SK-N-SH (cell line): ENCODE data around the gene LHPP. TPM values are rescaled to one million over a fixed set of nuclear protein-coding genes. Genes with fewer than 3 reads are reported as not detected.
"Not testable (repeated sequence)": the region's sequence is repeated elsewhere in the genome, so short reads cannot be mapped to it uniquely, and the experiment has no call there.

Experiments
- CTCF ChIA-PET: fragments of 300-600, 350-600 bp; formaldehyde crosslinking; extraction: SDS; loops from one replicate; lab custom pipeline; 2021; lab: Yijun Ruan, JAX
- POLR2A ChIA-PET: fragments of 350-600 bp; sonication (Branson Sonifier 250); formaldehyde crosslinking; extraction: SDS; loops from one replicate; lab custom pipeline; 2020; ENCODE audit warnings: antibody characterized with exemption, inconsistent platforms; lab: Yijun Ruan, JAX
- DNase-seq: peaks from one replicate; pipeline ENCODE4 v3.0.0; 2012
- H2AFZ ChIP-seq: fragments of 200-600 bp; sonication (generic); 2 replicates; pipeline ENCODE4 v1.8.1; 2016; ENCODE audit warnings: antibody characterized with exemption, mild to moderate bottlenecking, low read depth
- H3F3A ChIP-seq: fragments of 200-600 bp; sonication (generic); replicated peaks from 2 replicates; pipeline ENCODE3; 2016; ENCODE audit warnings: antibody characterized with exemption, mild to moderate bottlenecking; ENCODE audit not compliant: insufficient read depth
- H3K27ac ChIP-seq, 2 experiments: fragments of 200-500 bp in 1 of 2; fragments of 200-600 bp in 1 of 2; sonication (Bioruptor generic) in 1 of 2; sonication (generic), shearing (Covaris generic) in 1 of 2; 2 replicates each; pipeline versions ENCODE4 v1.5.1 to v1.6.1; 2014 to 2016; ENCODE audit warnings: low read depth in 2 of 2, inconsistent platforms in 1 of 2, low read length in 1 of 2, mild to moderate bottlenecking in 1 of 2, mixed read lengths in 1 of 2
- H3K27me3 ChIP-seq: fragments of 200-600 bp; sonication (generic), shearing (Covaris generic); 2 replicates; pipeline ENCODE4 v1.6.1; 2016; ENCODE audit warnings: mixed run types; ENCODE audit not compliant: insufficient read depth
- H3K36me3 ChIP-seq, 2 experiments: fragments of 200-500 bp in 1 of 2; fragments of 200-600 bp in 1 of 2; sonication (Bioruptor generic) in 1 of 2; sonication (generic) in 1 of 2; replicated peaks in 1 of 2; 2 replicates each; pipeline versions ENCODE3 to v1.5.1; 2014 to 2016; ENCODE audit warnings: low read length in 1 of 2, mild to moderate bottlenecking in 1 of 2; ENCODE audit not compliant: insufficient read depth in 2 of 2, control insufficient read depth in 1 of 2
- H3K4me1 ChIP-seq, 2 experiments: fragments of 200-500 bp in 1 of 2; fragments of 200-600 bp in 1 of 2; sonication (Bioruptor generic) in 1 of 2; sonication (generic), shearing (Covaris generic) in 1 of 2; 2 replicates each; pipeline versions ENCODE4 v1.5.1 to v1.6.1; 2014 to 2016; ENCODE audit warnings: low read depth in 1 of 2, low read length in 1 of 2, mixed run types in 1 of 2; ENCODE audit not compliant: insufficient read depth in 2 of 2, control insufficient read depth in 1 of 2
- H3K4me2 ChIP-seq: fragments of 200-600 bp; sonication (generic), shearing (Covaris generic); 2 replicates; pipeline ENCODE4 v1.6.1; 2017; ENCODE audit warnings: mixed run types
- H3K4me3 ChIP-seq, 2 experiments: fragments of 200-500 bp in 1 of 2; fragments of 200-600 bp in 1 of 2; sonication (Bioruptor generic) in 1 of 2; sonication (generic), shearing (Covaris generic) in 1 of 2; 2 replicates each; pipeline versions ENCODE4 v1.5.1 to v1.8.1; 2014 to 2016; ENCODE audit warnings: low read depth in 2 of 2, inconsistent platforms in 1 of 2, low read length in 1 of 2, mild to moderate bottlenecking in 1 of 2, mixed read lengths in 1 of 2, moderate library complexity in 1 of 2
- H3K79me2 ChIP-seq: fragments of 200-600 bp; sonication (generic); 2 replicates; pipeline ENCODE4 v1.8.1; 2017; ENCODE audit warnings: mild to moderate bottlenecking; ENCODE audit not compliant: insufficient read depth
- H3K9ac ChIP-seq: fragments of 200-600 bp; sonication (generic); 2 replicates; pipeline ENCODE4 v1.6.1; 2017; ENCODE audit warnings: mixed run types
- H3K9me2 ChIP-seq: fragments of 200-600 bp; sonication (generic); 2 replicates; pipeline ENCODE4 v1.6.1; 2017; ENCODE audit warnings: mixed run types
- H3K9me3 ChIP-seq: fragments of 200-600 bp; sonication (generic); 2 replicates; pipeline ENCODE4 v1.6.1; 2017; ENCODE audit warnings: mixed run types, mild to moderate bottlenecking, moderate library complexity
- H4K20me1 ChIP-seq: fragments of 200-600 bp; sonication (generic); 2 replicates; pipeline ENCODE4 v1.6.1; 2017; ENCODE audit warnings: mild to moderate bottlenecking, mixed run types; ENCODE audit not compliant: insufficient read depth
- CHD2 ChIP-seq: fragments of 150-350 bp; IDR thresholded peaks from 2 replicates; pipeline ENCODE4 v1.6.1; 2018; ENCODE audit warnings: low read length; ENCODE audit not compliant: partially characterized antibody
- ELF1 ChIP-seq: IDR thresholded peaks from 2 replicates; pipeline ENCODE4 v1.4.0; 2012
- FOSL2 ChIP-seq: IDR thresholded peaks from 2 replicates; pipeline ENCODE4 v1.4.0; 2012; ENCODE audit warnings: low read depth, mild to moderate bottlenecking, moderate library complexity, borderline replicate concordance
- FOXJ3 ChIP-seq: sonication (generic); formaldehyde crosslinking; IDR thresholded peaks from 2 replicates; pipeline ENCODE4 v1.5.1; 2020; ENCODE audit warnings: mild to moderate bottlenecking, missing genetic modification reagents
- GABPA ChIP-seq: IDR thresholded peaks from 2 replicates; pipeline ENCODE4 v1.4.0; 2012; ENCODE audit warnings: low read depth, mild to moderate bottlenecking
- GATA2 ChIP-seq: sonication (generic); formaldehyde crosslinking; IDR thresholded peaks from 2 replicates; pipeline ENCODE4 v1.5.0; 2020; ENCODE audit warnings: mild to moderate bottlenecking, missing genetic modification reagents
- MEF2A ChIP-seq: IDR thresholded peaks from 2 replicates; pipeline ENCODE4 v1.4.0; 2012; ENCODE audit warnings: low read depth, borderline replicate concordance
- MXI1 ChIP-seq: IDR thresholded peaks from 2 replicates; pipeline ENCODE4 v1.6.1; 2012; ENCODE audit warnings: mild to moderate bottlenecking, low read depth, low read length, improper control_type of control experiment
- RCOR1 ChIP-seq: fragments of 150-350 bp; IDR thresholded peaks from 2 replicates; pipeline ENCODE4 v1.6.1; 2017; ENCODE audit warnings: antibody characterized with exemption, low read length
- REST ChIP-seq: IDR thresholded peaks from 2 replicates; pipeline ENCODE4 v1.6.1; 2012; ENCODE audit warnings: mild to moderate bottlenecking, low read depth, low read length, moderate library complexity
- SIN3A ChIP-seq: IDR thresholded peaks from 2 replicates; pipeline ENCODE4 v1.6.1; 2012; ENCODE audit warnings: low read depth, mild to moderate bottlenecking, low read length, moderate library complexity, borderline replicate concordance
- USF1 ChIP-seq: IDR thresholded peaks from 2 replicates; pipeline ENCODE4 v1.4.0; 2012; ENCODE audit warnings: low read depth, borderline replicate concordance
- USF2 ChIP-seq: fragments of 150-350 bp; IDR thresholded peaks from 2 replicates; pipeline ENCODE4 v1.6.1; 2017; ENCODE audit warnings: antibody characterized with exemption, low read length, low read depth, borderline replicate concordance
- WGBS: methylation state at CpG from one replicate; pipeline ENCODE4 v1.1.6; 2017; ENCODE audit warnings: low lambda C conversion rate; 5-methylcytosine and 5-hydroxymethylcytosine counted together
- polyA plus RNA-seq, 3 experiments: library from polyadenylated mRNA; depleted of rRNA; stranded (reverse); fragments of >200 nt; gene quantifications; 2 replicates each; pipeline ENCODE4 v1.2.3, GENCODE V29; 2012
- TF ChIP-seq, protein P1 (sequence below): IDR thresholded peaks from 2 replicates; pipeline ENCODE4; 2012

The LHPP gene
- polyA plus RNA-seq, 1 of the 3 experiments (the other 2 are of a cell fraction): 29.8 TPM

DNA sequence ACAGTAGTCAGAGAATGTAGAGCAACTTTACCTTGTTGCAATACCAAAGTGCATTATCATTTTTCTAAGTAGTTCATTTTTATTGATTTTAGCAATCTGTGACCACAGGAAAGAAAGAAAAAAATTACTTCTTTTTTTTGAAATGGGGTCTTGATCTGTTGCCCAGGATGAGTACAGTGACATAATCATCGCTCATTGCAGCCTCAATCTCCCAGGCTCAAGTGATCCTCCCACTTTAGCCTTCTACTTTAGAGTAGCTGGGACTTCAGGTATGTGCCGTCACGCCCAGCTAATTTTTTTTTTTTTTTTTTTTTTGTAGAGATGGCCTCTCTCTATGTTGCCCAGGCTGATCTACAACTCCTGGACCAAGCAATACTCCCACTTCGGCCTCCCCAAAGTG is 31.5 kb upstream of the LHPP start:
- Histone ChIP-seq H3K36me3 (no peaks in the 10 kb centered on the region), H3K9ac (no peak overlapping the region), H3K9me2 (no peaks in the 10 kb centered on the region), H3K79me2 (no peaks in the 10 kb centered on the region), H2AFZ (no peak overlapping the region)
- no peak for TF ChIP-seq FOSL2
- TF ChIP-seq USF2: no peak
- no peak for TF ChIP-seq MXI1
- no peak for TF ChIP-seq FOXJ3 (CRISPR knock-in tag)
- no peak for TF ChIP-seq GATA2 (CRISPR knock-in tag)
- no peak for TF ChIP-seq MEF2A
- TF ChIP-seq USF1: no peak
- no peak for TF ChIP-seq CHD2
- TF ChIP-seq RCOR1: no peak
- no peak for TF ChIP-seq REST
- no peak for TF ChIP-seq GABPA
- TF ChIP-seq, all 33 proteins: peak for 0
- H3K4me1 ChIP-seq: no peaks in the 10 kb centered on the region
- WGBS: 85% methylated on average over 4 of the region's 4 CpGs
- H3K27ac ChIP-seq: no peak overlapping the region
- H3K9me3 ChIP-seq: no peaks in the 10 kb centered on the region
- H3F3A ChIP-seq: no peaks in the 10 kb centered on the region
- H4K20me1 ChIP-seq: no peaks in the 10 kb centered on the region
- no peak for DNase-seq
- no peak overlapping the region for H3K4me2 ChIP-seq
- ChIA-PET POLR2A (no interaction called here), CTCF (interaction anchor here (0.7 kb wide), 1 partner anchor 1113 kb away, joined by 3 read pairs; no protein-coding TSS in a partner anchor)
- peaks cover 25% of the 10 kb centered on the region; the same call in 1 of the 2 replicates for H3K27me3 ChIP-seq
- H3K4me3 ChIP-seq: no peak overlapping the region

- Histone ChIP-seq H3K79me2 (no peaks in the 10 kb centered on the region), H3K9ac (no peak overlapping the region), H3K4me3 (no peak overlapping the region), H4K20me1 (no peaks in the 10 kb centered on the region), H3F3A (no peaks in the 10 kb centered on the region), H3K9me2 (no peaks in the 10 kb centered on the region), H3K36me3 (no peaks in the 10 kb centered on the region), H3K9me3 (no peaks in the 10 kb centered on the region), H3K27me3 (peaks cover 19% of the 10 kb centered on the region; the same call in 1 of the 2 replicates), H3K4me1 (no peaks in the 10 kb centered on the region), H3K4me2 (no peak overlapping the region), H3K27ac (no peak overlapping the region), H2AFZ (no peak overlapping the region)
- ChIA-PET POLR2A (no interaction called here), CTCF (interaction anchor here (0.6 to 1.5 kb wide), 3 partner anchors 9 to 437 kb away, joined by 3 to 4 read pairs (median 3); partner anchors contain the start of gene OAT)
- DNase-seq: no peak
- WGBS: 59% methylated on average over 3 of the region's 3 CpGs
- TF ChIP-seq CHD2 (no peak), GATA2 (CRISPR knock-in tag) (no peak), MEF2A (no peak), SIN3A (no peak), USF2 (no peak), RCOR1 (no peak), ELF1 (no peak), GABPA (no peak)
- TF ChIP-seq, protein P1, sequence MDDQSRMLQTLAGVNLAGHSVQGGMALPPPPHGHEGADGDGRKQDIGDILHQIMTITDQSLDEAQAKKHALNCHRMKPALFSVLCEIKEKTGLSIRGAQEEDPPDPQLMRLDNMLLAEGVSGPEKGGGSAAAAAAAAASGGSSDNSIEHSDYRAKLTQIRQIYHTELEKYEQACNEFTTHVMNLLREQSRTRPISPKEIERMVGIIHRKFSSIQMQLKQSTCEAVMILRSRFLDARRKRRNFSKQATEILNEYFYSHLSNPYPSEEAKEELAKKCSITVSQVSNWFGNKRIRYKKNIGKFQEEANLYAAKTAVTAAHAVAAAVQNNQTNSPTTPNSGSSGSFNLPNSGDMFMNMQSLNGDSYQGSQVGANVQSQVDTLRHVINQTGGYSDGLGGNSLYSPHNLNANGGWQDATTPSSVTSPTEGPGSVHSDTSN: no peak
Measured at GRCh38 chr10:124433461-124433860, 28.2 kb upstream of the LHPP start.

- H3F3A ChIP-seq, H3K27ac ChIP-seq, POLR2A ChIA-PET, H4K20me1 ChIP-seq, H3K27me3 ChIP-seq, H3K79me2 ChIP-seq, H3K4me3 ChIP-seq, H3K4me1 ChIP-seq, H3K4me2 ChIP-seq, H3K9me2 ChIP-seq, H2AFZ ChIP-seq, H3K36me3 ChIP-seq, H3K9ac ChIP-seq, H3K9me3 ChIP-seq, DNase-seq: not testable (repeated sequence)
- CTCF ChIA-PET: interaction anchor here (1.4 kb wide), 1 partner anchor 18 kb away, joined by 3 read pairs; no protein-coding TSS in a partner anchor
- 83% methylated on average over 4 of the region's 4 CpGs for WGBS
Measured at GRCh38 chr10:124435683-124436082, 25.9 kb upstream of the LHPP start.
